Measurements from ENCODE around the gene TIMM10. TPM values are rescaled to one million over a fixed set of nuclear protein-coding genes. Genes with fewer than 3 reads are reported as not detected.

The TIMM10 gene
- total RNA-seq, 1 experiment from 2014 or later, result 47.9 TPM

- peak; percentile 26 for DNase-seq (ENCODE audit: low read depth)
Measured at GRCh38 chr11:57484141-57484710, 46.3 kb downstream of the TIMM10 start.

DNA sequence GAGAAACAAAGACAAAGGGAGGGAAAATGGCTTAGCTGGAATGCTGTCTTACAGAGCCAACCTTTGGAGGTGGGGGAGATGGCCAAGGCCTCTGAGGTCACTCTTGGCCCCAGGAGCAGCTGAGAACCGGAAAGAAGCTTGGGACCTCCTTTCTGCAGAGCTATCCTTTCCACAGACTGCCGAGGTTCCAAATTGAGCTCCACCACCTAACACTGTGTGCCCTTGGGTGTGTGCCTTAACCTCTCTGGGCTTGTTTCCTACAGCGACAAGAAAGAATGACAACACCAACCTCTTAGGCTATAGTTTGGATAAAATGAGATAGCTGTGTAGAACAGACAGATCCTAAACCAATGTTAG is 47.0 kb downstream of the TIMM10 start:
- DNase-seq (ENCODE audit: low read depth), result no peak

DNA sequence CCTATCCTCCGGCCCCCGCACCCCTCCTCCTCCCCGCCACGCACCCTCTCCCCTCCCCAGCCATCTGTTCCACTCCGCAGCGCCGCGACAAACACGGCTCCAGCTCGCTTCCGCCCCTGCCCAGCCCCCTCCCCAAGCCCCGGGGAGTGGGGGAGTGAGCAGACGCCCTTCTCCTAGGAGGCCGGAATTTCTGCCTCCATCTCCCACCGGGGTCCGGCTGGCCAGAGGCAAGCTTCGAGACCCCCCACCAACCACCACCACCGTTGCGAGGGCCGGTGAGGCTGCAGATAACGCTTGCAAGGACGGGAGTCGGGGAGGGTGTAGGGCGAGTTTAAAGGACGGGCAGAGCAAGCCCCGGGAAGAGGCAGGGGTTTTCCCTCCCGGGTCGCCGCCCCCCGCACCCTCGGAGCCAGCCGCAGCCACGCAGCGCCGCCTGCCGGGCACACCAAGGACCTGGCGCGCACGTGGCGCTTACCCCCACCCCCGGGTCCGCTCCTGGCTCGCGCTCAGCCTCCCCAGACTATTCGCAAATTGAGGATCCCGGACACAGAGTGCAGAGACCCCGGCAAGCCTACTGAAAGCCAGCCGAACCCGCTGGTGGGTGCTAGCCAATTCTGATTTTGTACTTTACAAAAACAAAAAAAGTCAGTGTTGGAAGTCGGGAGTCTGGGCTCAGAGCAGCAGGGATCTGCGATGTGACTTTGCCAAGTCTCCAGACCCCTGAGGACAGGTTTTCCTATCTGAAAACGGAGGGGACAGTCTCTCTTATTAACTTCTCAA is 47.6 kb downstream of the TIMM10 start:
- DNase-seq (ENCODE audit: low read depth), result peak; percentile 24

- no peak for DNase-seq (ENCODE audit: low read depth)
Measured at GRCh38 chr11:57481915-57482781, 48.4 kb downstream of the TIMM10 start.

GRCh38 chr11:57481315-57481714 is 49.2 kb downstream of the TIMM10 start:
- DNase-seq (ENCODE audit: low read depth), result no peak

DNA sequence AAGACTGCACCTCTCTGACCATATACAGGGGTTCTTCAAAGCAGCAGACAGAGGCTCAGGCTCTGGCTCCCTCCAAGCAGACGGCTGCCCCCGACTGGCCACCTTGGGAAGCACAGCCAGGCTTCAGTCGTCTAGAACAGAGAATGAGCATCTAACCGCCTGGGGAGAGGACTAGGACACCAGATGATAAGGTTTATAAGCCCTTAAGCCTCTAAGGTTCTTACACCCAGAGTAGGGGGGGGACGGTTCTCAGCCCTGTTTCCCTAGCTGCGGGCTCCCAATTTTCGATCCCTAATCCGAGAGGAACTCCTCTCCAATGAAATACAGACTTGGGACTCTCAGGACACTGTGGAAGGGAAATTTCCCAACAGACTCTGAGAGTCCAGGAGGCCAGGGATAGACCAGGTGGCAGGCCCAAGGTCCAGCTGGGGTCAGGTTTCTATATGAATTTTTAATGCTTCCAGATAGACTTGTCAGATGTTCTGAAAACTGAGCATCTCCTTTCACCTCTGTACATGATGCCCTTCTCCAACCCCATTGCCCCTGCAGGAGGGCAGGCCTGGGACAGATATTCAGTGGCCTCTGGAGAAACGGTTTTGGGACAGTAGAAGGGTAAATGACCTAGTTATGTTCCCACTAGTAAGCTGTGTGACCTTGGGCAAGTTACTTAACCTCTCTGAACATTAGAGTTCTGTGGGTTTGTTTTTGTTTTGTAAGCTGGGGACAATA is 50.0 kb downstream of the TIMM10 start:
- DNase-seq (ENCODE audit: low read depth), result peak; percentile 59

DNA sequence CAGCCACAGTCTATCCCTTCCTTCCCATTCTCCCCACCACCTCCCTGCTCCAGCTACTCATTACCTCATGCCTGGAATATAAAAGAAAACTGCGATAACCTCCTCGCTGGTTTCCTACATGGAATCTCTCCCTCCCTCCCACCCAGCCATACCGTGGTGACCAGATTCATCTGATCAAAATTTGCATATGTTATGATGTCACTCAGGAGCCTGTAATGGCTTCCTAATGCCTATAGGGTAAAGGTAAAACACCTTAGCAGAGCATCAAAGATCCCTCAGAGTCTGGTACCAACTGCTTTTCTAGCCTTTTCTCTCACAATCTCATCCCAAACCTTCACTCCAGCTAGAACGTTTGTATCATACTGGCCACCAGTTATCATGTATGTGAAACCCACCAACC is 50.6 kb downstream of the TIMM10 start:
- DNase-seq (ENCODE audit: low read depth), result no peak

- no peak for DNase-seq (ENCODE audit: low read depth)
Measured at GRCh38 chr11:57479021-57479663, 51.4 kb downstream of the TIMM10 start.

Other genes with a start within 250 kb of the TIMM10 start
- 18.4 and 44.4 TPM in 2 replicates for gene TNKS1BP1, start 205.8 kb downstream of the TIMM10 start, total RNA-seq (2014; rRNA removed; shearing (Covaris generic))
- gene SSRP1, start 194.9 kb downstream of the TIMM10 start, total RNA-seq (2014; rRNA removed; shearing (Covaris generic)), result 96.0 and 145 TPM in 2 replicates
- gene P2RX3, start 192.4 kb downstream of the TIMM10 start, total RNA-seq (2014; rRNA removed; shearing (Covaris generic)), result not detected in 2 replicates
- gene PRG3, start 149.6 kb downstream of the TIMM10 start, total RNA-seq (2014; rRNA removed; shearing (Covaris generic)), result not detected in 2 replicates
- 0.17 TPM in 1 of 2 replicates, not detected in the other for gene PRG2, start 140.1 kb downstream of the TIMM10 start, total RNA-seq (2014; rRNA removed; shearing (Covaris generic))
- gene SLC43A3, start 103.6 kb downstream of the TIMM10 start, total RNA-seq (2014; rRNA removed; shearing (Covaris generic)), result 77.4 and 95.1 TPM in 2 replicates
- 0.34 and 0.96 TPM in 2 replicates for gene RTN4RL2, start 70.2 kb downstream of the TIMM10 start, total RNA-seq (2014; rRNA removed; shearing (Covaris generic))
- gene SLC43A1, start 15.1 kb downstream of the TIMM10 start, total RNA-seq (2014; rRNA removed; shearing (Covaris generic)), result 4.8 and 6.9 TPM in 2 replicates
- gene SMTNL1, start 6.8 kb upstream of the TIMM10 start, total RNA-seq (2014; rRNA removed; shearing (Covaris generic)), result not detected in 2 replicates
- gene UBE2L6, start 36.9 kb upstream of the TIMM10 start, total RNA-seq (2014; rRNA removed; shearing (Covaris generic)), result 269 and 314 TPM in 2 replicates
- gene SERPING1, start 66.9 kb upstream of the TIMM10 start, total RNA-seq (2014; rRNA removed; shearing (Covaris generic)), result 13.0 and 17.0 TPM in 2 replicates
- gene YPEL4, start 119.2 kb upstream of the TIMM10 start, total RNA-seq (2014; rRNA removed; shearing (Covaris generic)), result 0.25 and 0.79 TPM in 2 replicates
- gene CLP1, start 127.0 kb upstream of the TIMM10 start, total RNA-seq (2014; rRNA removed; shearing (Covaris generic)), result 18.4 and 30.7 TPM in 2 replicates
- 37.4 and 50.8 TPM in 2 replicates for gene ZDHHC5, start 137.4 kb upstream of the TIMM10 start, total RNA-seq (2014; rRNA removed; shearing (Covaris generic))
- 38.3 and 50.0 TPM in 2 replicates for gene MED19, start 181.5 kb upstream of the TIMM10 start, total RNA-seq (2014; rRNA removed; shearing (Covaris generic))
- 155 and 166 TPM in 2 replicates for gene TMX2, start 181.8 kb upstream of the TIMM10 start, total RNA-seq (2014; rRNA removed; shearing (Covaris generic))
- gene SELENOH, start 210.7 kb upstream of the TIMM10 start, total RNA-seq (2014; rRNA removed; shearing (Covaris generic)), result 275 and 279 TPM in 2 replicates
- gene BTBD18, start 221.1 kb upstream of the TIMM10 start, total RNA-seq (2014; rRNA removed; shearing (Covaris generic)), result not detected in 2 replicates
- gene CTNND1, start 231.0 kb upstream of the TIMM10 start, total RNA-seq (2014; rRNA removed; shearing (Covaris generic)), result 50.5 and 73.8 TPM in 2 replicates